DOHH2 (cell line): ENCODE data around the gene ADGRB2.

Experiments
- H3F3A ChIP-seq: fragments of 200-600 bp; sonication (generic), shearing (Covaris generic); 2 replicates; pipeline ENCODE4 v1.6.0; 2016; ENCODE audit warnings: antibody characterized with exemption, mild to moderate bottlenecking; ENCODE audit not compliant: control insufficient read depth, insufficient read depth
- H3K27ac ChIP-seq: fragments of 200-600 bp; sonication (generic); 2 replicates; pipeline ENCODE4 v1.5.1; 2014; ENCODE audit warnings: low read depth, mild to moderate bottlenecking, low read length, moderate library complexity
- H3K27me3 ChIP-seq: fragments of 200-600 bp; sonication (generic); 2 replicates; pipeline ENCODE4 v1.6.1; 2014; ENCODE audit warnings: mild to moderate bottlenecking, low read length, mixed read lengths; ENCODE audit not compliant: control insufficient read depth
- H3K36me3 ChIP-seq: fragments of 200-600 bp; sonication (generic); 2 replicates; pipeline ENCODE4 v1.6.1; 2014; ENCODE audit warnings: mild to moderate bottlenecking, low read length, moderate library complexity, mixed read lengths; ENCODE audit not compliant: control insufficient read depth
- H3K4me1 ChIP-seq: fragments of 200-600 bp; sonication (generic); 2 replicates; pipeline ENCODE4 v1.6.1; 2014; ENCODE audit warnings: mild to moderate bottlenecking, low read length, mixed read lengths; ENCODE audit not compliant: control insufficient read depth
- H3K4me2 ChIP-seq: fragments of 200-600 bp; sonication (generic); 2 replicates; pipeline ENCODE4 v1.6.0; 2014; ENCODE audit warnings: mild to moderate bottlenecking, low read length, moderate library complexity
- H3K4me3 ChIP-seq: fragments of 200-600 bp; sonication (generic); 2 replicates; pipeline ENCODE4 v1.5.1; 2014; ENCODE audit warnings: mild to moderate bottlenecking, low read length, mixed read lengths
- H3K79me2 ChIP-seq: fragments of 200-600 bp; sonication (generic); 2 replicates; pipeline ENCODE4 v1.6.1; 2014; ENCODE audit warnings: mild to moderate bottlenecking, low read length, mixed read lengths; ENCODE audit not compliant: control insufficient read depth
- H3K9me2 ChIP-seq: fragments of 200-600 bp; sonication (generic); replicated peaks from 2 replicates; pipeline ENCODE4 v1.6.1; 2014; ENCODE audit warnings: mild to moderate bottlenecking, low read length, mixed read lengths; ENCODE audit not compliant: control insufficient read depth
- H3K9me3 ChIP-seq: fragments of 200-600 bp; sonication (generic); 2 replicates; pipeline ENCODE4 v1.6.1; 2014; ENCODE audit warnings: antibody characterized with exemption, low read length, mixed read lengths; ENCODE audit not compliant: control insufficient read depth, insufficient read depth
- H4K20me1 ChIP-seq: fragments of 200-600 bp; sonication (generic); 2 replicates; pipeline ENCODE4 v1.6.0; 2014; ENCODE audit warnings: low read depth, mild to moderate bottlenecking, antibody characterized with exemption, low read length, moderate library complexity; ENCODE audit not compliant: control insufficient read depth, insufficient read depth
- CTCF ChIP-seq: fragments of 200-600 bp; sonication (generic); IDR thresholded peaks from one replicate; pipeline ENCODE4 v1.5.1; 2014; ENCODE audit warnings: antibody characterized with exemption, mild to moderate bottlenecking, low read depth, low read length; ENCODE audit not compliant: poor library complexity, severe bottlenecking
- EZH2phosphoT487 ChIP-seq: fragments of 200-600 bp; sonication (generic); IDR thresholded peaks from 2 replicates; pipeline ENCODE4 v1.6.1; 2017; ENCODE audit warnings: borderline replicate concordance, mild to moderate bottlenecking, antibody characterized with exemption, low read length, moderate library complexity, mixed read lengths

ADGRB2 gene

GRCh38 chr1:31773861-31774260, 9.7 kb upstream of the ADGRB2 start:
- H3K79me2 ChIP-seq: no peaks in the 10 kb centered on the region
- peaks cover 65% of the 10 kb centered on the region for H3K27me3 ChIP-seq

GRCh38 chr1:31772669-31773248, 8.6 kb upstream of the ADGRB2 start:
- Histone ChIP-seq H3K9me2 (no peaks in the 10 kb centered on the region), H3F3A (no peaks in the 10 kb centered on the region), H3K36me3 (no peaks in the 10 kb centered on the region), H3K9me3 (no peaks in the 10 kb centered on the region), H3K4me3 (peak overlapping the region; percentile 54), H3K79me2 (no peaks in the 10 kb centered on the region), H3K4me1 (peaks cover 29% of the 10 kb centered on the region), H3K27me3 (peaks cover 70% of the 10 kb centered on the region), H4K20me1 (peaks cover 6% of the 10 kb centered on the region; the same call in 1 of the 2 replicates), H3K27ac (no peak overlapping the region), H3K4me2 (peak overlapping the region; percentile 66)
- TF ChIP-seq EZH2phosphoT487 (peak; percentile 84; the same call in 1 of the 2 replicates), CTCF (no peak)

More at GRCh38 chr1:31773861-31774260, 9.7 kb upstream of the ADGRB2 start:
- Histone ChIP-seq H3K27ac (no peak overlapping the region), H3K4me2 (no peak overlapping the region), H3F3A (no peaks in the 10 kb centered on the region), H4K20me1 (0 out of 2 replicates have a peak, but pooled peaks cover 3% of the 10 kb centered on the region), H3K9me2 (no peaks in the 10 kb centered on the region), H3K4me1 (peaks cover 26% of the 10 kb centered on the region), H3K36me3 (no peaks in the 10 kb centered on the region), H3K9me3 (no peaks in the 10 kb centered on the region), H3K4me3 (no peak overlapping the region)
- no peak for TF ChIP-seq EZH2phosphoT487
- no peak for TF ChIP-seq CTCF

GRCh38 chr1:31771891-31772668, 7.9 kb upstream of the ADGRB2 start:
- Histone ChIP-seq H3K9me3 (no peaks in the 10 kb centered on the region), H3K27ac (no peak overlapping the region), H3K79me2 (no peaks in the 10 kb centered on the region), H3K9me2 (no peaks in the 10 kb centered on the region), H3K27me3 (peaks cover 74% of the 10 kb centered on the region), H3K36me3 (no peaks in the 10 kb centered on the region), H3F3A (no peaks in the 10 kb centered on the region), H3K4me2 (peak overlapping the region; percentile 66), H3K4me3 (peak overlapping the region; percentile 54), H3K4me1 (peaks cover 29% of the 10 kb centered on the region), H4K20me1 (peaks cover 6% of the 10 kb centered on the region; the same call in 1 of the 2 replicates)
- TF ChIP-seq CTCF: no peak
- peak; percentile 88; the same call in 1 of the 2 replicates for TF ChIP-seq EZH2phosphoT487
